Psoas muscle (tissue), 8 donors: ENCODE results near the gene KIN. TPM values are rescaled to one million over a fixed set of nuclear protein-coding genes. Genes with fewer than 3 reads are reported as not detected.

Experiments
- ATAC-seq, 4 donors: fragments of 200-7000 bp; cut with Tn5 transposase; one replicate each; pipeline ENCODE4 v1.9.1; 2020; ENCODE audit warnings: moderate library complexity in 3 of 4, mild to moderate bottlenecking in 2 of 4
- DNase-seq, 2 donors: peaks; one replicate each; pipeline ENCODE4 v3.0.0-alpha.2; 2020
- H3K27ac ChIP-seq: fragments of 200-600 bp; one replicate; pipeline ENCODE4 v1.8.0; 2022
- H3K27me3 ChIP-seq, 3 donors: fragments of 200-600 bp in 1 of 3; one replicate each; pipeline versions ENCODE4 v1.6.1 to v1.8.0; 2013 to 2022; ENCODE audit warnings: low read length in 2 of 3, mild to moderate bottlenecking in 2 of 3, moderate library complexity in 1 of 3; ENCODE audit not compliant: insufficient read depth in 3 of 3
- H3K36me3 ChIP-seq, 2 donors: fragments of 200-600 bp in 1 of 2; one replicate each; pipeline versions ENCODE4 v1.6.1 to v1.8.0; 2013 to 2022; ENCODE audit warnings: low read depth in 1 of 2, mild to moderate bottlenecking in 1 of 2, moderate library complexity in 1 of 2; ENCODE audit not compliant: insufficient read depth in 1 of 2
- H3K4me1 ChIP-seq: fragments of 200-600 bp; one replicate; pipeline ENCODE4 v1.8.0; 2022
- H3K4me3 ChIP-seq: fragments of 200-600 bp; one replicate; pipeline ENCODE4 v1.8.0; 2022; ENCODE audit warnings: mild to moderate bottlenecking
- H3K9me3 ChIP-seq: fragments of 200-600 bp; one replicate; pipeline ENCODE4 v1.8.0; 2022
- CTCF ChIP-seq: fragments of 200-600 bp; IDR thresholded peaks from one replicate; pipeline ENCODE4 v1.8.0; 2022; ENCODE audit warnings: antibody characterized with exemption
- WGBS, 3 donors: extraction: QIAGEN DNeasy Blood & Tissue Kit; methylation state at CpG; one replicate each; pipeline versions ENCODE4 v1.1.6 to v1.1.7; 2013; 5-methylcytosine and 5-hydroxymethylcytosine counted together
- intact Hi-C, 2 donors: fragments of 100-400 bp; cut with DNase I; formaldehyde crosslinking; loops; one replicate each; pipeline versions ENCODE4 v1.11.0 to v1.14.2; 2022
- polyA plus RNA-seq, 3 donors: library from polyadenylated mRNA; stranded (reverse); fragments of 200-250 nt; gene quantifications; one replicate each; pipeline ENCODE4 v1.2.3, GENCODE V29; 2013
- total RNA-seq, 4 donors: library from RNA; stranded (reverse); fragmentation: NEBNext Ultra II Directional in 2 of 4; extraction: Animal tissue kit (Norgen Biotek cat#: 25700) in 2 of 4; gene quantifications; one replicate each; pipeline versions ENCODE4 v1.2.1 to v1.2.4, GENCODE V29; 2021 to 2023
- donor health status: healthy with polysubstance abuse.
- donor health status: DM: no; HTN: no; CAD: no; lungs with moderate emphysema.
- donor health status: Bipolar disorder and iron deficiency.
- donor health status: healthy.
- donor health status: DM: yes; HTN: yes; CAD: no.
- donor health status: DM: no; HTN: no; CAD: no.
- donor health status: DM: no; HTN: no; CAD: no.
- donor health status: DM: yes; HTN: yes; CAD: no.

Gene KIN
- total and polyA plus RNA-seq, 7 donors, result 5.5 to 11.1 (median 7.1) TPM

DNA sequence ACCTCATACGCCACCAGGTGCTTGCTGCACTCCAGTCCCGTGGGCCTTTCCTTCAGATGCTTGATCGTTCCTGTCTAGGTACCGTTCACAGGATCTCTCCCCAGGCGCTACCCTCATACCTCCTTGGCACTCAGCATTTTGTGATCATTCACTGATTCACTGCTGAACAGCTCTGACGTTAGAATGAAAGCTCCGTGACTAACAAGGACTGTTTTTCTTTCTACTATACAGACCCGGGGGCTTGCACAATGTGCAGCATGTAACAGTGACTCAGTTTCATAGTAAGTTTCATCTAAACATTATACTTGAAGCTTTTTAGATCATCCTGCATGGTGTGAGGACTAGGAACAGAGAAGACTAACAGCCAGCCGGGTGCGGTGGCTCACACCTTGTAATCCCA is 20.6 kb downstream of the KIN start:
- DNase-seq (no peak), ATAC-seq (no peak)
- WGBS, 3 donors, result 84 to 90% (median 87%) methylated on average over 10 of the region's 10 CpGs
- Histone ChIP-seq H3K27ac (no peak overlapping the region), H3K9me3 (no peaks in the 10 kb centered on the region), H3K4me3 (no peak overlapping the region), H3K36me3 (peaks cover 2 to 88% of the 10 kb centered on the region in 2 donors), H3K4me1 (no peaks in the 10 kb centered on the region), H3K27me3 (no peaks in the 10 kb centered on the region)
- TF ChIP-seq CTCF, result no peak
- intact Hi-C loops, result no loop called here

DNA sequence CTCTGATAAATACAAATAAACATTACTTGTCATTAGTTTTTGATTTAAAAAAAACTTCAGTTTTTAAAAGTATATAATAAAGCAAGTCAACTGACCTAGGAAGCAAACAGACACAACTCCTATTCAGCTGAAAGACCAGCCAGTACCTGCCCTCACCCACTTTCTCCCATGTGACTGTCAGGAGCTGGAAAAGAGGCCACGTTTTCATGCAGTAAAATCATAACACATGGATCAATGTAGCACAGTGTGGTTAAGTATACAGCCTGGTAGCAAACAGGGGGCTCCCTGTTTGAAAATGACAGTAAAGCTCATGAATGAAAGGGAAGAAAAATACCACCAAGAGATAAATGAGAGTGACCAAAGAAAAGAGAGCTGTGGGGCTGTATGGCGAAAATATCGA is 21.6 kb downstream of the KIN start:
- Histone ChIP-seq H3K27me3 (no peaks in the 10 kb centered on the region), H3K9me3 (no peaks in the 10 kb centered on the region), H3K36me3 (peaks cover 7 to 88% of the 10 kb centered on the region in 2 donors), H3K4me3 (no peak overlapping the region), H3K4me1 (no peaks in the 10 kb centered on the region), H3K27ac (no peak overlapping the region)
- DNase-seq (no peak), ATAC-seq (no peak)
- 83 to 85% (median 84%) methylated on average over 3 of the region's 3 CpGs for WGBS, 3 donors
- no peak for TF ChIP-seq CTCF
- intact Hi-C loops, result no loop called here

- DNase-seq, result no peak
- 85 to 88% (median 85%) methylated on average over 5 of the region's 5 CpGs for WGBS, 3 donors
- Histone ChIP-seq H3K9me3 (no peaks in the 10 kb centered on the region), H3K36me3 (peaks cover 7 to 100% of the 10 kb centered on the region in 2 donors), H3K27me3 (no peaks in the 10 kb centered on the region), H3K27ac (no peak overlapping the region), H3K4me3 (no peak overlapping the region), H3K4me1 (no peaks in the 10 kb centered on the region)
- TF ChIP-seq CTCF, result no peak
- intact Hi-C loops, result loop anchor here in 1 of 2 donors (5.0 kb wide), 1 partner anchor 38 kb away; no protein-coding TSS in a partner anchor
- no peak for ATAC-seq
Observed at GRCh38 chr10:7763929-7764328, 23.9 kb downstream of the KIN start.

DNA sequence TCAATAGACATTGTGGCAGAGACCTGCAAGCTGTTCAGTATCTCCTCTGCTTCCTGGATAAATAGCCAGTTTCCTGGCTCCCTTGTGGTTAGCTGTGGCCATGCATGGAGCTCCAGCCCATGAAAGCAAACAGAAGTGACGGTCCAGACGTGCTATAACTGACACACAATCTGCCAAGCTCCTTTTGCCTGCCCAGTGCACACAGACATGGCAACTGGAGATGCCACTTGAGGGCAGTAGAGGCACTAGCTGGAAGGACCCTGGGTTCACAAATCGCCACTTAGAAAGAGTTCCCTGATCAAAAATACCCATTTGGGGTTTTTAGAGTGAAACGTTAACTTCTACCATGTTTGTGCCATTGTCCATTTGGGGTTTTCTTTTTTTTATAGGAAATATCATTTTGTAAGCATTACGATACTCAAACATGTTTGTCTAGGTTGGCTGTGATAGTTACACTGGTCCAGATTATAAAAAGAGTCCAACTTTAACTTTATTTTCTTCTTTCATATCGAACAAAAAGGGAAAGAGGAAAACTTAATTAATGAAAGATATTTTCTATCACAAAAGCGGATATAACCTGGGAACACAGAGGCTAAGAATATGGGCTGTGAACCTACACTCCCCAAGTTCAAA is 31.3 kb downstream of the KIN start:
- H3K27ac ChIP-seq, result no peak overlapping the region
- no peaks in the 10 kb centered on the region for H3K9me3 ChIP-seq
- peak in 3 of 4 donors; percentile 58 to 72 (median 67) for ATAC-seq
- DNase-seq, result no peak
- H3K4me1 ChIP-seq, result no peaks in the 10 kb centered on the region
- intact Hi-C loops, result loop anchor here (5.0 to 10.0 kb wide), 2 partner anchors 58 to 61 kb away; partner anchors contain the start of gene TAF3 (in 2 of the 2)
- WGBS, 3 donors, result 62 to 80% (median 75%) methylated on average over 7 of the region's 7 CpGs
- TF ChIP-seq CTCF, result peak; percentile 31
- peaks cover 17 to 96% of the 10 kb centered on the region in 2 donors for H3K36me3 ChIP-seq
- no peaks in the 10 kb centered on the region for H3K27me3 ChIP-seq
- no peak overlapping the region for H3K4me3 ChIP-seq
